GM19193 (cell line): ENCODE measurements around the gene CPSF2.

ENCODE experiments used
- POLR2A ChIP-seq: IDR thresholded peaks from 4 replicates; pipeline ENCODE4 v1.6.1; 2011; ENCODE audit not compliant: insufficient read depth, insufficient read length; ENCODE audit errors: extremely low read depth

CPSF2 gene

GRCh38 chr14:92203116-92203515 lies 81.3 kb downstream of the CPSF2 start:
- TF ChIP-seq POLR2A = no peak

GRCh38 chr14:92204792-92205191 lies 83.0 kb downstream of the CPSF2 start:
- no peak for TF ChIP-seq POLR2A

- no peak for TF ChIP-seq POLR2A
Observed at GRCh38 chr14:92207012-92207927, 85.5 kb downstream of the CPSF2 start.

GRCh38 chr14:92207928-92208265 lies 86.1 kb downstream of the CPSF2 start:
- no peak for TF ChIP-seq POLR2A

GRCh38 chr14:92209141-92209540 lies 87.4 kb downstream of the CPSF2 start:
- no peak for TF ChIP-seq POLR2A

GRCh38 chr14:92215579-92215978 lies 93.8 kb downstream of the CPSF2 start:
- no peak for TF ChIP-seq POLR2A

GRCh38 chr14:92217936-92218335 lies 96.2 kb downstream of the CPSF2 start:
- no peak for TF ChIP-seq POLR2A
